ENCODE results near the gene CAB39. TPM values are rescaled to one million over a fixed set of nuclear protein-coding genes. Genes with fewer than 3 reads are reported as not detected.

CAB39 gene
- total and polyA plus RNA-seq, 2 of the 8 experiments (the other 6 are each of a cell fraction or from before 2014, with no cell fraction given) = 16.4 to 50.5 TPM

- H4K91ac ChIP-seq (replicated peaks; ENCODE audit: insufficient read length, low read length) = no peak overlapping the region
- no peak overlapping the region for H3K27ac ChIP-seq (ENCODE audit: low read depth, low read length)
- no peak overlapping the region for H2AK5ac ChIP-seq (ENCODE audit: low read depth, low read length)
- H3K9ac ChIP-seq (replicated peaks in 1 of 4; ENCODE audit: extremely low read depth in 1 of 4, low read depth in 3 of 4, low read length in 3 of 4) = no peak overlapping the region
- no peak overlapping the region for H2AFZ ChIP-seq (ENCODE audit: low read length)
- H2BK120ac ChIP-seq (replicated peaks; ENCODE audit: low read depth, low read length) = no peak overlapping the region
- TF ChIP-seq ASH2L (IDR thresholded peaks at IDR 0.05; ENCODE audit: low read length) (no peak), JUND (IDR thresholded peaks at IDR 0.05; ENCODE audit: low read length) (no peak), RFX5 (IDR thresholded peaks at IDR 0.05; ENCODE audit: borderline replicate concordance, low read depth, low read length) (no peak), JUN (IDR thresholded peaks at IDR 0.05; ENCODE audit: low read depth, low read length) (no peak), BRCA1 (IDR thresholded peaks at IDR 0.05; ENCODE audit: low read depth, low read length) (no peak), SIX5 (IDR thresholded peaks at IDR 0.05; ENCODE audit: low read depth, low read length) (no peak), MAX (IDR thresholded peaks at IDR 0.05) (no peak), ATF3 (IDR thresholded peaks at IDR 0.05; ENCODE audit: insufficient read depth, low read depth, low read length) (no peak), MAFK (IDR thresholded peaks at IDR 0.05; ENCODE audit: low read depth, low read length) (no peak), FOSL1 (IDR thresholded peaks at IDR 0.05; ENCODE audit: insufficient read depth, low read depth, low read length) (no peak), TAF1 (IDR thresholded peaks at IDR 0.05; ENCODE audit: low read depth, low read length) (no peak), RNF2 (IDR thresholded peaks at IDR 0.05; ENCODE audit: borderline replicate concordance, low read depth, low read length, missing control alignments, poor library complexity, severe bottlenecking) (no peak), POLR2A (IDR thresholded peaks at IDR 0.05; ENCODE audit: control extremely low read depth in 1 of 2, low read depth in 2 of 2, low read length in 2 of 2) (no peak)
- no peak overlapping the region for H3K18ac ChIP-seq (ENCODE audit: extremely low read depth, low read length)
- no peak overlapping the region for H3K23ac ChIP-seq (ENCODE audit: insufficient read length)
- H3K36me3 ChIP-seq (ENCODE audit: control insufficient read depth in 2 of 4, insufficient read depth in 4 of 4, low read length in 3 of 4) = no peaks in the 10 kb centered on the region
- H4K8ac ChIP-seq (ENCODE audit: extremely low read depth, insufficient read depth, low read length) = no peak overlapping the region
- peaks cover 0 to 2% of the 10 kb centered on the region in 2 experiments for H4K20me1 ChIP-seq (replicated peaks in 1 of 2; ENCODE audit: control insufficient read depth in 1 of 2, insufficient read depth in 2 of 2, low read length in 2 of 2)
- H2BK20ac ChIP-seq (ENCODE audit: low read length) = no peak overlapping the region
- no peaks in the 10 kb centered on the region for H3K4me1 ChIP-seq (replicated peaks in 1 of 4; ENCODE audit: control insufficient read depth in 3 of 4, insufficient read depth in 4 of 4, low read length in 3 of 4)
- H3K79me2 ChIP-seq (ENCODE audit: control insufficient read depth in 1 of 2, insufficient read depth in 2 of 2, low read length in 2 of 2) = peaks cover 0 to 18% of the 10 kb centered on the region in 2 experiments; a peak in 2 of 4 replicates
- H3K14ac ChIP-seq (ENCODE audit: insufficient read length) = no peak overlapping the region
- no peak overlapping the region for H3K56ac ChIP-seq (replicated peaks; ENCODE audit: insufficient read length, low read depth, low read length)
- no peak overlapping the region for H3K4me3 ChIP-seq (ENCODE audit: extremely low read depth in 1 of 4, insufficient read depth in 2 of 4, low read depth in 3 of 4, low read length in 4 of 4)
- 0 out of 2 replicates have a peak, but pooled peaks cover 2% of the 10 kb centered on the region for H3K23me2 ChIP-seq (ENCODE audit: low read depth, low read length)
- no peak overlapping the region for H3K4me2 ChIP-seq (ENCODE audit: insufficient read depth in 1 of 2, low read depth in 2 of 2, low read length in 2 of 2)
- no peaks in the 10 kb centered on the region; a peak in 1 of 7 replicates for H3K27me3 ChIP-seq (replicated peaks in 1 of 4; ENCODE audit: control insufficient read depth in 3 of 4, extremely low read depth in 1 of 4, insufficient read depth in 3 of 4, low read length in 3 of 4)
- no peak overlapping the region for H4K5ac ChIP-seq (ENCODE audit: insufficient read length, low read depth, low read length)
- no peaks in the 10 kb centered on the region; the same call in 1 of the 2 replicates for H3K79me1 ChIP-seq (ENCODE audit: low read depth, low read length)
- H3K9me3 ChIP-seq (ENCODE audit: insufficient read depth in 2 of 2, low read depth in 1 of 2, low read length in 1 of 2) = no peaks in the 10 kb centered on the region
- H2BK12ac ChIP-seq (ENCODE audit: low read depth, low read length) = no peak overlapping the region
- POLR2A ChIA-PET (ENCODE audit: partially characterized antibody) = no interaction called here
- 92% methylated on average over 4 of the region's 4 CpGs; no CpG with 5 or more reads in 1 of the 2 experiments for WGBS, 2 experiments (ENCODE audit: extremely low coverage in 1 of 2, insufficient coverage in 1 of 2, insufficient read length in 1 of 2, insufficient replicate concordance in 2 of 2, low coverage in 1 of 2, low lambda C conversion rate in 2 of 2, missing lambda C conversion rate in 1 of 2)
- DNase-seq (ENCODE audit: low read depth in 1 of 2, low spot score in 2 of 2) = no peak
- CTCF ChIA-PET (ENCODE audit: partially characterized antibody) = interaction anchor here (0.6 to 1.0 kb wide), 4 partner anchors 13 to 255 kb away, joined by 3 to 4 read pairs (median 3); no protein-coding TSS in a partner anchor
- H2BK15ac ChIP-seq (ENCODE audit: low read length) = no peak overlapping the region
- H3K4ac ChIP-seq (replicated peaks; ENCODE audit: insufficient read length, low read depth, low read length) = no peak overlapping the region
- FAIRE-seq = no peak
- H2BK5ac ChIP-seq (ENCODE audit: low read depth, low read length) = no peak overlapping the region
Measured at GRCh38 chr2:230774348-230774951, 61.8 kb downstream of the CAB39 start.

All from H1 (cell line).